ENCODE data around the gene GOLGA5.
A peak's percentile ranks its signal among the peaks of the same experiment; 100 is the strongest.

GOLGA5 gene

GRCh38 chr14:92841930-92842329 lies 47.8 kb downstream of the GOLGA5 start:
- DNase-seq: no peak

GRCh38 chr14:92844204-92844603 lies 50.1 kb downstream of the GOLGA5 start:
- DNase-seq: no peak

- DNase-seq: peak; percentile 32
Measured at GRCh38 chr14:92846162-92846897, 52.2 kb downstream of the GOLGA5 start.

GRCh38 chr14:92847278-92847677 lies 53.2 kb downstream of the GOLGA5 start:
- no peak for DNase-seq

DNA sequence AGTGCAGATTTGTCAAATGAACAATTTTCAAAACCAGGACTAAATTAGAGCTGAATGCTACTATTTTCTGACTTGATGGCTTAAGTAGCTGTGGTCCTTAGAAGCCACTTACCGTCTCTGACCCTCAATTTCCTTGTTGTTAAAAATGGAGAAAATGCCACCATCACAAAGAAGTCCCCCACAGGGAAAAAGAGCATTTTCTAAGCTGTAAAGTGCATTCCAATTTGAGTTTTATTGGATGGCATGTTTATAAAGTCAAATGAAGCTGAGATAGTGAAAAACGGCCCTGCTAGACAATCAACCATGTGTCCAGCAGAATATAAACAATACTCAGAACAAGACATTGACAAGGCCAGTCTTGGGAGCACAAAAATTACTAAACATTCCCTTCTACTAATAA lies 53.6 kb downstream of the GOLGA5 start:
- DNase-seq: no peak

DNA sequence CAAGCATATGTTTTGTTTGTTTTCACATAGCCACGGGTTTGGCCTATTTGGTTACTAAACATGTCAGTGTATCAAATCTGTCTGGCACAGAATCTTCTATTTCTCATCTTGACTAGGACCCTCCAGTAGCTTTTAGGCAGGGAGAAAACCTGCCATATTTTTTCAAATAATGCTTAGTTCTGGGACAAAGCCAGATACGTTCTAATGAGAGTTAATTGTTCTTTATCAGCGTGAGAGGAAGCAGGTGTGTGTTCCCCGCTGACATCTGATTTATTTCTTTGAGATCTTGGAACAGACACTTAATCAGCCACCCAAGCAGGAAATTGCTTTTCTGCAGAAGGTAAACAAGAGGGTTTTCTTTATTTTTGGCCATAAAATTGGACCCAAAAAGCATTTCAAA lies 54.8 kb downstream of the GOLGA5 start:
- no peak for DNase-seq

GRCh38 chr14:92850492-92850891 lies 56.4 kb downstream of the GOLGA5 start:
- no peak for DNase-seq

GRCh38 chr14:92853136-92853535 lies 59.0 kb downstream of the GOLGA5 start:
- peak; percentile 9 for DNase-seq

DNA sequence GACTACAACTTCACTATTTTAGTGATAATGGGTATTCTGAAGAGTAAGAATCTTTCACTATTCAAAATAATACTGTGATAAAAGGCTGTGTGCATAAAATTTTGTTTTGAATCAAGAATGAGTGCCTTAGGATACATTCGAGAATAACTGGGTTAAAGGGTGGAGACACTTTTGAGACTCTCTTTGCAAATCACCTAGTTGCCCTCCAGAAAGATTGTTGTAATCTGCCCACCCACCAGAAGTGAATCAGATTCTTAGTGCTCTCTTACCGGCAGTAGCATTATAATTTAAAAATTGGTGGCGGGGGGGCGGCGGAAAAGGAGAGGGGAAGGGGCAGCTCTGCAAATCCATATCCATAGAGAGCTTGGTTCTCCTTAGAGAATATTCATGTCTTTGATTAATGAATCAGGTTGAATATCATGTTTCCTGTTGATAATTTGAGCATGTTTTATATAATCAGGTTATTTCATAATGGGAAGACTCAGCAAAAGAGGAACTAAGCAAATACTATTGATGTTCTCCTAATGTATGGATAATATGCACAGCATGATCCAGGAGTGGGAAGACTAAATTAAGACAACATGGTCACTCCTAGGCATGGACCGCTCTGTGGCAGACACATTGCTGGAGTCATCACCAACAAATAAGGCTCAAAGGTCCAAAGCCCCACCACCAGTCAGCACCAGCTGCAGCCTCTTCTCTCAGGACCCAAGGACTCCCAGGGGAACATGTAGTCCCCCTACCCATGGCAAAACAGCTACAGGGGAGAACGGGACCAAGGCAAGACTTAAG lies 66.1 kb downstream of the GOLGA5 start:
- DNase-seq: no peak

GRCh38 chr14:92861856-92862745 lies 68.0 kb downstream of the GOLGA5 start:
- DNase-seq: no peak

GRCh38 chr14:92863286-92864080 lies 69.4 kb downstream of the GOLGA5 start:
- no peak for DNase-seq

DNA sequence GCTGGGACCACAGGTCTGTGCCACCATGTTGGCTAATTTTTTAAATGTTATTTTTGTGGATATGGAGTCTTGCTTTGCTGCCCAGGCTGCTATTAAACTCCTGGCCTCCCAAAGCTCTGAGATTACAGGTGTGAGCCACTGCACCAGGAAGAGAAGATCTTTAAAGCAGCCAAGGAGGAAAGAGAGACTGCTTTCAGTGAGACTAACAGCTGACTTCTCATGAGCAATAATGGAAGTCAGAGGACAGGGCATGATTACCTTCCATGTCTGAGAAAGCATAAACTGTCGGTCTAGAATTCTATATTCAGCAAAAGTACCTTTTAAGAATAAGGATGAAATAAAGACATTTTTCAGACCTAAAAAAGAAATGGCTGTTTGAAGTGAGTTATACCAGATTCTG lies 71.6 kb downstream of the GOLGA5 start:
- DNase-seq: no peak

- DNase-seq: no peak
Measured at GRCh38 chr14:92866181-92866752, 72.2 kb downstream of the GOLGA5 start.

GRCh38 chr14:92866901-92867865 lies 73.1 kb downstream of the GOLGA5 start:
- DNase-seq: no peak

DNA sequence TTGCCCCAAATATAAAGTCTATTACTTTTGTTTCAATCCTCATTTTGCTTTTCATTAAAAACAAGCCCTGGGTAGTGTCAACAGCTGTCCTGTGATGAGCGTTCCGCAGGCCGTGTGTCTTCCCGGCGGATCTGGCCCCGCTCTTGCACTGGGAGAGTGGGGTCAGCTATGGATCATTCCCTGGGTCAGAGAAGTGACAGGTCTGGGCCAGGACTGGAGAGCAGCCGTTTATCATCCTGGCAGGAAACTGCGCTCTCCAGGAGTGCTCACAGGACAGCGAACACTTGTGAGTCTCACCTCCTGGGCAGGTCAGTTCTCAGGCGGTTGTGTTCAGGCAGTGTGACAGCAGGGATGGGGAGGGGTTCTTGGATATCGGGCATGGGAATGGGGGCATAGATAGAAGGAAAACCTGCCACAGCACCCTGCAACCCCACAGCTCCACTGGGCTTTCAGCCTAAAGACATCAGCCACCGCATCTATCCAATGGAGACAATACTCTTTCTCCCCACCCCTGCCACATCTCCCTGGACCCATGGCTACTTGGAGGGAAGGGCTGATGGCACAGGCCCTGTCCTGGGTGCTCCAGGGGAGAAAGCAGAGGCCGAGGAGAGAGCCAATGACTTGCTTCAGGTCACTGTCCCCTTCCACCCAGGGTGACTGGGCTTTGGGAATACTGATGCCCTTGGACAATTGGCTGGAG lies 81.0 kb downstream of the GOLGA5 start:
- no peak for DNase-seq

DNA sequence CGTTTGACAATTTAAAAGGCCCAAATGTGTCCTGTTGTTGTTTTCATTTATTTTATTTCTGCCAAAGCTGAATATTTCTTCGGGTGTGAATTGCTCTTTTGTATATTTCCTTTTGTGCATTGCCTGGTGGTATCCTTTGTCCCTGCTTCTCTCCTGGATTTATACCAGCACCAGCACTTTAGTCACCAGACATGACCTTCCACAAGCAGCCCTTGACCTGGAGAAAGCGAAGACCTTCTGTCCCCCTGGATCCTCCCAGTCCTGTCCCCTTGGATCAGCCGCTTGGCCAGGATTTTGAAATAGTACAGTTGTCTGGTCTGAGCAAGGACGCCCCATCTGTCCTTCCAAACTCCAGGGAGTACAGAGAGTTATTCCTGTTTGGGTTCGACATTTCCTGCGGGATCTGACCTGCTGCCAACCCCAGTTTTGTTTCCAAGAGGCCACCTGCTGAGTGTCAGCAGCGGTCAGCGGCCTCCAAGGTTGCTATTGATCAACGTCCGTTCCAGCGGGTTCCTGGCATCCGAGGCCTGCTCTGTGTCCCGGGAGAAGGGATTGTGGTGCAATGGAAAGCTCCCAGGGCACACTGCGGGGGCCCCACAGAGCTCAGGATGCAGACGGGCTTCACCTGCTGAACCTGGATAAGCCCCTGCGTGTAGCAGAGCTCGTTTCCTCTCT lies 83.8 kb downstream of the GOLGA5 start:
- DNase-seq: no peak

DNA sequence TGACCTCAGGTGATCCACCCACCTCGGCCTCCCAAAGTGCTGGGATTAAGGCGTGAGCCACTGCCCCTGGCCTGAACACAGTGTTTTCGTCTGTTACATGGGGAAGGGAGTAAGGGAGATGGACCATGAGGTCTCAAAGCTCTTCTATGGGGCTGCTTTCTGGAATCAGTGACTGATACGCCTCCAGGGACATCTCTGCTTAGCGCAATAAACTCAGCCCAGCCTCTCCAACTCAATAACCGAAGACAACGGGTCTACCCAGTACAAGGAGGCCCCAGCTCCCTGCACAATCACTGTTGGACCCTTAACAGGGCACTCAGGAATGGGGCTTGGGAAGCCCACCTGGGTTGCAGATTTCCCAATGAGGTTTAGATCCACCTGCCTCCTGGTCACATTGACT lies 86.2 kb downstream of the GOLGA5 start:
- DNase-seq: no peak

DNA sequence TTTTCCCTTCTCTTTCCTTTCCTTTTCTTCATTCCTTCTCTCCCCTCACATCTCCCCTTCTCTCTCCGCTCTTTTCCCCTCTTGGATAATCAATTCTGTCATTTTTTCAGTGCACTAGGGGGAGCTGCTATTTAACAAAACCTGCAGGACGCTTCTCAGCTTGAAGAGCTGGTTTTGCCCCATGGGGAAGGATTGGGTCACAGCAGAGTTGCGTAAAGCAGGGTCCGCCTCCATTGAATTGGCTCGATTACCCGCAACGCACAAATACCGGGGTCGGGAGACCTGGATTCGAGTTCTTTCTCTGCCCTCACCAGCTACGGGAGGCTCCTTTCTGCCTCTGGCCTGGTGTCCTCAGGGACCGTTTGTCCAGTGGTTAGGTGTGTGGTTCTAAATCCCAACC lies 86.7 kb downstream of the GOLGA5 start:
- no peak for DNase-seq

DNA sequence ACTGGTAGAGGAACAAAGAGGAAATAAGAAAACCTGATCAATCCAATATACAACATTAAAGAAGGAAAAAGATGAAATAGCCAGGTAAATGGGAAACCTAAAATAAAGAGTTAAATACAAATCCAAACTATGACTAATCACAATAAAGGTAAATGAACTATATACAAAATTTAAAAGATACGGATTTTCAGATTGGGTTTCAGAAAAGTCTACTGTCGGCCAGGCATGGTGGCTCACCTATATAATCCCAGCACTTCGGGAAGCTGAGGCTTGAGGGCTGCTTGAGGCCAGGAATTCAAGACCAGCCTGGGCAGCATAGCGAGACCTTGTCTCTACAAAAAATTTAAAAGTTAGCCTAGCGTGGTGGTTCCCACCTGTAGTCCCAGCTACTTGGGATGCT lies 89.0 kb downstream of the GOLGA5 start:
- no peak for DNase-seq

DNA sequence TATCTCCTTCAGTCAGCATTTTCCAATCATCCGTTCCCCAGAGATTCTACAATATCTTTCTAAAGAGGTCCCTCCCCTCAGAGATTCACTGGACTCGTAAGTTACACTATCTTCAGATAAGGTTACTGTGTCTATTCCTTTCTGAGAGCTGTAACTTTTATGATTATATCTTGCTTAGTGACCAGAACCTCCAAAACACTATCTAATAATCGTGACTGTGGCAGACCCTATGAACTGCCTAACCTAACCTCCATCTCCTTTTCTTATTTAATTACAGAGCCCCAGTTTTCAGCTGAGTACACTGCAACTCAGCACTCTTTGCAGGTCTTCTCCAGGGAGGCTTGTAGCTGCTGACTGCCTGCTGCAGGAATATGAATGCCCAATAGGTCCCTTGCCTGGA lies 90.3 kb downstream of the GOLGA5 start:
- no peak for DNase-seq
